Measurements from ENCODE around the gene TRIM40.
"Not testable (repeated sequence)": the region's sequence is repeated elsewhere in the genome, so short reads cannot be mapped to it uniquely, and the experiment has no call there.

The TRIM40 gene

GRCh38 chr6:30165238-30165637 is 29.3 kb downstream of the TRIM40 start:
- not testable (repeated sequence) for DNase-seq

DNA sequence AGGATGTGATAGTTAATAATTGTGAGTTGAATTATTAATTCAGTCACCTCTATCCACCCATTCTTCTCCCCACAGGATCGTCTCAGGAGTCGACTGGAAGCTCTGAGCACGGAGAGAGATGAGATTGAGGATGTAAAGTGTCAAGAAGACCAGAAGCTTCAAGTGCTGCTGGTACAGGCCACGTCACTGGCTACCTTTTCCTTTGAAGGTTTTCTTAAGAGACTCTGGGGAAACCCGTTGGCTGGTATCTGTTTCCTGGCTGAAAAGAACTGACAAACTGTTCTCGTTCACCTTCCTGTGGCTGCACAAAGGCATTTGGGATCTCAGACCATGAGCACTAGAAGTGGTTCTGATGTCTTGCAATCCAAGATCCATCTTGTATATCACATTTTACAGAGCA is 31.2 kb downstream of the TRIM40 start:
- no peak for DNase-seq

- DNase-seq = no peak
Measured at GRCh38 chr6:30168741-30169140, 32.8 kb downstream of the TRIM40 start.

DNA sequence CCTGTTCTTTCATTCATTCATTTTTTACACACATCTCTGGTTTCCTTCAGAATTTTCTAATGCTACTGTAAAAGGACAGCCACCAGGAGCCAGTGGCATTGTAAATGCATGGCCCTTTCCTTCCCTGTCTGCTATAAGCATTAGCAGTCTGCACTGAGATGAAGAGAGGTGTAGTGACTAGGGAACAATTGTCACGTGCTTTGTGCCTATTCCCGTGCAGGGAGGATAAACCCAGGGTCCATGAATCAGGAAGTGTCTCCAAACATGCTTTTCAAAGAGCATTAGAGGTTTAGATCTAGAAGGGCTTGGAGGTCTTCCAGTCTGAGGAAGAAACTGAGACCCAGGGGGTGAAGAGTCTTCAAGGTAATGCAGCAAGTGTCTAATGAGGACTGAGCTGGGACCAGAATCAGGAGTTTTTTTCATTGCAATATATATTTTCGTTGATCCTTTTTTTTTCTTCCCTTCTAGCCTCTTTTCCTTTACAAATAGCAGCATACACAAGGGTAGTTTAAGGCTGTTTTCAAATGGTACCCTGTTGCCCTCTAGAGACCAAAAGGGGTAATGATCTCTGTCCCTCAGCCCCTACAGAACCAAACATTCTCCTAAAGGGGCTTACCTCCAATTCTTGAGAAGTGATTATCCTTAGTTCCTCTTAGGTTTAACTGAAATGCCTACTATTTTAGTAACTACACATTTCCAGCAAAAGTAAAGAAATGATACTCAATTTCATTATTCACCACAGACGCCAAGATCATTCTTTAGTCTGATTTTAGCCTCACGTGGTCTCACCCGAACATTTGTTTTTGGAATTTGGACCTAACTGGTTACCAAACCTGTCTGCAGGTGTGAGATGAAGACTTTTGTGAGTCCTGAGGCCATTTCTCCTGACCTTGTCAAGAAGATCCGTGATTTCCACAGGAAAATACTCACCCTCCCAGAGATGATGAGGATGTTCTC is 34.0 kb downstream of the TRIM40 start:
- no peak for DNase-seq

DNA sequence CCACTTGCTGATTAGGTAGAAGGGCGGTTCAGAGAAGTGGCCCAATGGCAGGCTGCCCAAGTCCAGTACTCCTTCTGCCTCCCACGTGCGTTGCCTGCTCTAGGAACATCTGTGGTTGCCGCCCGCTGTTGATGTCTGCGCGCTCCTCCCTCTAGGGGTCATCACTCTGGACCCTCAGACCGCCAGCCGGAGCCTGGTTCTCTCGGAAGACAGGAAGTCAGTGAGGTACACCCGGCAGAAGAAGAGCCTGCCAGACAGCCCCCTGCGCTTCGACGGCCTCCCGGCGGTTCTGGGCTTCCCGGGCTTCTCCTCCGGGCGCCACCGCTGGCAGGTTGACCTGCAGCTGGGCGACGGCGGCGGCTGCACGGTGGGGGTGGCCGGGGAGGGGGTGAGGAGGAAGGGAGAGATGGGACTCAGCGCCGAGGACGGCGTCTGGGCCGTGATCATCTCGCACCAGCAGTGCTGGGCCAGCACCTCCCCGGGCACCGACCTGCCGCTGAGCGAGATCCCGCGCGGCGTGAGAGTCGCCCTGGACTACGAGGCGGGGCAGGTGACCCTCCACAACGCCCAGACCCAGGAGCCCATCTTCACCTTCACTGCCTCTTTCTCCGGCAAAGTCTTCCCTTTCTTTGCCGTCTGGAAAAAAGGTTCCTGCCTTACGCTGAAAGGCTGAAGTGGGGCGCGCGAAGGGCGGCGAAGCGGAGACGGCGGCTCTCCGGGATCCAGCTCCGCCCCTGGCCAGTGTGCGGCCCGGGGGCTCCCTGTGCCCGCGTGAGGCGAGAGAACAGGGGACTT is 35.9 kb downstream of the TRIM40 start:
- DNase-seq = no peak

GRCh38 chr6:30172681-30173080 is 36.7 kb downstream of the TRIM40 start:
- no peak for DNase-seq

DNA sequence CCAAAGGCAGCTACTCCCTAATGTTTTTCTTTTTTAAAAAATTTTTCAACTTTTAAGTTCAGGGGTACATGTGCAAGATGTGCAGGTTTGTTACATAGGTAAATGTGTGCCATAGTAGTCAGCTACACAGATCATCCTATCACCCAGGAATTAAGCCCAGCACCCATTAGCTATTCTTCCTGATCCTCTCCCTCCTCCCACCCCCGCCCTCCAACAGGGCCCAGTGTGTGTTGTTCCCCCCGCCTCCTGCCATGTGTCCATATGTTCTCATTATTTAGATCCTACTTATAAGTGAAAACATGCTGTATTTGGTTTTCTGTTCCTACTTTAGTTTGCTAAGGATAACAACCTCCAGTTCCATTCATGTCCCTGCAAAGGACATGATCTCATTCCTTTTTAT is 39.8 kb downstream of the TRIM40 start:
- no peak for DNase-seq

GRCh38 chr6:30178837-30179236 is 42.9 kb downstream of the TRIM40 start:
- no peak for DNase-seq

DNA sequence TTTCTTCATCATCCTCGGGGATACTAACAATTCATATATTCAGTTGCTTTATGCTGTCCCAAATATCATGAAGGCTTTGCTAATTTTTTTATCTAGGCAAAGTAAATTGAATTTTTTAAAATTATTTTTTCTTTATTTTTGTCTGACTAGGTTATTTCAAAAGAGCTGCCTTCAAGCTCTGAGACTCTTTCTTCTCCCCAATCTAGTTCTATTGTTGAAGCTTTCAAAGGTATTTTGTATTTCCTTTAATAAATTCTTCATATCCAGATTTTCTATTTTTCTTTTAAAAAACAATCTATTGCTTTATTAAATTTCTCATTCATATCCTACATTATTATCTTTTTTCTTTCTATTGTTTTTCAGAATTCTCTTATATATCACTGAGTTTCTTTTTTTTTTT is 44.2 kb downstream of the TRIM40 start:
- no peak for DNase-seq

GRCh38 chr6:30184417-30185031 is 48.6 kb downstream of the TRIM40 start:
- no peak for DNase-seq

- DNase-seq = no peak
Measured at GRCh38 chr6:30185846-30186484, 50.0 kb downstream of the TRIM40 start.

DNA sequence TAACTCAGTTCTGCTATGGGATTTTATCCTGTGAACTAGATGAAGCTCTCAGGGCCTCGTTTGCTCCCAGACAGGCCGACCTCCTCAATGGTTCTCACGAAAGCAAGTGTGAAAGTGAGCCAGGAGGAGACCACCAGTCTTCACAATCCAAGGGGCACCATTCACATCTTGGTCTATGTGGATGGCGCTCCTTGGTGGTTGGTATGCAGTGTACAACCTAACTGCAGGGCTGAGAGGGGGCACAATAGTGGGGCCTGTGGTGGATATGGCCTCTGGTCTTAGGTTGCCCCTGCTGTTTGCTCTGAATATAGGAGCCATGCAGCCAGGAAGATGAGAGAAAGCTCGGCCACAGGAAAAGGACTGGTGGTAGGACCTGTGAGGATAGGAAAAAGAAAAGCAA is 52.6 kb downstream of the TRIM40 start:
- DNase-seq = no peak

DNA sequence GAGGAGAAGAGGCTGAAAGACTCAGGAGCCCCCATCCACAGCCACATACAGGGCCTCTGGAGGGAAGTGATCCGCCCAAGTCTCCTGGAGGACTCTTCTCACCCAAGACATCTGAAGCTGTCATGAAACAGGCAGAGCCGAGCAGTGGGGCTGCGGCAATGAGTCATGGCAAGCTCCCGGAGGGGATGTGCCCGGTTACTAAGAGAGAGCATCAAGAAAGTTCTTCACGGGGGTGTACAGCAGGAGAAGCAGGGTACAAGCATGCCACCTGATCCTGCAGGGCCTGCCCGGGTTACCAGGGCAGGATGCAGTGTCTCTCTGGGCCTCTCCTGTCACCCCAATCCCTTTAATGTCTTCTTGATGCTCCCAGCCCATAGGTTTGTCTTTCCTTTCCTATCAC is 56.1 kb downstream of the TRIM40 start:
- DNase-seq = no peak

- DNase-seq = no peak
Measured at GRCh38 chr6:30194797-30195690, 59.1 kb downstream of the TRIM40 start.

DNA sequence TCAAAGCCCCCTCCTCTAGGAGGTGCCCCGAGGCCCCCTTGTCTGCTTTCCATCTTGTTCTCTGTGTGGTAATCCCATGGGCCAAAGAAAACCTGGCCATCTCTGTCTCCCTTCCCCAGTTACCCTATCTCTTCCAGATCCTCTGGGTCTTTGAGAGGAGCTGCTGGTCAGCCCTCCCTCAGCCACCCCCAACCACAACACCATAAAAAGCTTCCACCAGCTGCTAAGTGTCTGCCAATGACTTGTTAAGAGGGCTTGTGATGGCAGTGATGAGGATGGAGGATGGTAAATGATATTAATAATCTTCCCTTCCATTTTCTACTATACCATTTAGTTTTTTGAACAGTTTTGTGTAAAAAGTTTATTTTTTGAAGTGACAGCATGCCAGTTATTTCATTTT is 60.0 kb downstream of the TRIM40 start:
- no peak for DNase-seq

- no peak for DNase-seq
Measured at GRCh38 chr6:30196376-30196775, 60.4 kb downstream of the TRIM40 start.

Data from effector CD8-positive, alpha-beta T cell (primary cell).